ENCODE measurements around the gene SIX3. TPM values are rescaled to one million over a fixed set of nuclear protein-coding genes. Genes with fewer than 3 reads are reported as not detected.

The SIX3 gene
- total RNA-seq, 8 experiments from 2014 or later, result 0.08 to 0.47 (median 0.22) TPM; not detected in 4

GRCh38 chr2:44994377-44994776 lies 52.9 kb downstream of the SIX3 start:
- no peak for ATAC-seq (replicated peaks in 6 of 8)
- in situ Hi-C loops (cut with MboI; ENCODE audit: low pct_unique_long_range_greater_than_20kb in 2 of 9, low sequenced_read_pairs in 9 of 9, unreplicated experiment in 9 of 9), result loop anchor here in 2 of 9 experiments (25.0 kb wide), 3 partner anchors 343 to 593 kb away; no protein-coding TSS in a partner anchor
- Histone ChIP-seq H3K27ac (no peak overlapping the region), H3K4me3 (no peak overlapping the region), H3K4me1 (replicated peaks in 1 of 2) (no peaks in the 10 kb centered on the region)
- WGBS, 10 experiments, result 67 to 100% (median 84%) methylated on average over 1 of the region's 1 CpG; no CpG with 5 or more reads in 4 of the 10 experiments

Other genes starting within 250 kb of the SIX3 start
- 1 to 10 TPM in 3 of 8 experiments, under 1 TPM in 3, not detected in 2; 0.05 to 6.7 (median 1.3) TPM for gene SIX2, start 67.8 kb downstream of the SIX3 start, total RNA-seq